ENCODE results near the gene LRP1B. TPM values are rescaled to one million over a fixed set of nuclear protein-coding genes. Genes with fewer than 3 reads are reported as not detected.

The LRP1B gene
- total RNA-seq, 4 donors from 2014 or later, result 1.2 to 3.3 (median 2.6) TPM

DNA sequence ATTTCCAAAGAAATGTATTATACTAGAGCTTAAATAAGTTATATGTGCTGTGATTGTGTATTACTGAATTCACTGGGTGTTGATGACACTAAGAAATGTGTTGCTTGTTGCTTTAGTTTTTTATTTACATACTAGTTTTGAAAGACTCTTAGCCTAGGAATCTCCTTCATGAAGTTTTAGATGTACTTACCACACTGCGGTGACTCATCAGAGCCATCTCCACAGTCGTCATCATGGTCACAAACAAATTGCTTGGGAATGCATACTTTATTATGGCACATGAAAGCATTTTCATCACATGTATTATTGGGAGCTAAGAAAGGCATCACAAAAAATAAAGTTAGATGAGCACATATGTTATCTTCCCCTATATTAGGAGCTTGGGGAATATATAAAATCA is 1624.2 kb downstream of the LRP1B start:
- no peak overlapping the region for H3K27ac ChIP-seq
- TF ChIP-seq, protein P1, sequence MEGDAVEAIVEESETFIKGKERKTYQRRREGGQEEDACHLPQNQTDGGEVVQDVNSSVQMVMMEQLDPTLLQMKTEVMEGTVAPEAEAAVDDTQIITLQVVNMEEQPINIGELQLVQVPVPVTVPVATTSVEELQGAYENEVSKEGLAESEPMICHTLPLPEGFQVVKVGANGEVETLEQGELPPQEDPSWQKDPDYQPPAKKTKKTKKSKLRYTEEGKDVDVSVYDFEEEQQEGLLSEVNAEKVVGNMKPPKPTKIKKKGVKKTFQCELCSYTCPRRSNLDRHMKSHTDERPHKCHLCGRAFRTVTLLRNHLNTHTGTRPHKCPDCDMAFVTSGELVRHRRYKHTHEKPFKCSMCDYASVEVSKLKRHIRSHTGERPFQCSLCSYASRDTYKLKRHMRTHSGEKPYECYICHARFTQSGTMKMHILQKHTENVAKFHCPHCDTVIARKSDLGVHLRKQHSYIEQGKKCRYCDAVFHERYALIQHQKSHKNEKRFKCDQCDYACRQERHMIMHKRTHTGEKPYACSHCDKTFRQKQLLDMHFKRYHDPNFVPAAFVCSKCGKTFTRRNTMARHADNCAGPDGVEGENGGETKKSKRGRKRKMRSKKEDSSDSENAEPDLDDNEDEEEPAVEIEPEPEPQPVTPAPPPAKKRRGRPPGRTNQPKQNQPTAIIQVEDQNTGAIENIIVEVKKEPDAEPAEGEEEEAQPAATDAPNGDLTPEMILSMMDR (IDR thresholded peaks at IDR 0.05), result no peak
- no peak for TF ChIP-seq EP300 (IDR thresholded peaks at IDR 0.05)
- no peak for TF ChIP-seq POLR2A (IDR thresholded peaks at IDR 0.05)
- H3K4me1 ChIP-seq, result no peaks in the 10 kb centered on the region
- DNase-seq (ENCODE audit: low spot score in 2 of 2), result no peak
- no peak overlapping the region for H3K4me3 ChIP-seq
- H3K27me3 ChIP-seq, result no peaks in the 10 kb centered on the region
- no peaks in the 10 kb centered on the region for H3K9me3 ChIP-seq
- WGBS, 2 donors, result 86 to 88% methylated on average over 2 of the region's 2 CpGs
- H3K36me3 ChIP-seq, result no peaks in the 10 kb centered on the region

DNA sequence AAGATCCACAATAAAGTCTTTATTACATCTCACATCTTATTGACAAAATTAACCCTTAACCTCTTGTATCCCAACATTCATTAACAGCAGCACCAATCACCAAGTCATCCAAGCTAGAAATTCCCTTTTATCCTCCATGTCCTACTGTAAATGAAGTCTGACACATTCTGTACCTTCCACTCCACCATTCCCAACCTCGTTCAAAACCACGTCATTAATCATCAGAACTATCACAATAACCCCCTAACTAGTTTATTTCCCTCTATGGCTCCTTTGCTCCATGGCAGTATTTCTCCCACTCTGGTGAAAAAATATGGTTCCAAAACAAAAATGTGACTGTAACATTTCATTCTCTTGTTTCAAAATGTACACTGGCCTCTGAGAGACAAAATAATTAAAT is 1626.2 kb downstream of the LRP1B start:
- no peak overlapping the region for H3K27ac ChIP-seq
- H3K4me3 ChIP-seq, result no peak overlapping the region
- WGBS, 2 donors, result 76% methylated on average over 2 of the region's 2 CpGs
- H3K36me3 ChIP-seq, result no peaks in the 10 kb centered on the region
- no peaks in the 10 kb centered on the region for H3K9me3 ChIP-seq
- no peaks in the 10 kb centered on the region for H3K4me1 ChIP-seq
- H3K27me3 ChIP-seq, result no peaks in the 10 kb centered on the region
- DNase-seq (ENCODE audit: low spot score in 2 of 2), result no peak
- TF ChIP-seq, protein P1 (IDR thresholded peaks at IDR 0.05), result no peak
- TF ChIP-seq EP300 (IDR thresholded peaks at IDR 0.05) (no peak), POLR2A (IDR thresholded peaks at IDR 0.05) (no peak)

DNA sequence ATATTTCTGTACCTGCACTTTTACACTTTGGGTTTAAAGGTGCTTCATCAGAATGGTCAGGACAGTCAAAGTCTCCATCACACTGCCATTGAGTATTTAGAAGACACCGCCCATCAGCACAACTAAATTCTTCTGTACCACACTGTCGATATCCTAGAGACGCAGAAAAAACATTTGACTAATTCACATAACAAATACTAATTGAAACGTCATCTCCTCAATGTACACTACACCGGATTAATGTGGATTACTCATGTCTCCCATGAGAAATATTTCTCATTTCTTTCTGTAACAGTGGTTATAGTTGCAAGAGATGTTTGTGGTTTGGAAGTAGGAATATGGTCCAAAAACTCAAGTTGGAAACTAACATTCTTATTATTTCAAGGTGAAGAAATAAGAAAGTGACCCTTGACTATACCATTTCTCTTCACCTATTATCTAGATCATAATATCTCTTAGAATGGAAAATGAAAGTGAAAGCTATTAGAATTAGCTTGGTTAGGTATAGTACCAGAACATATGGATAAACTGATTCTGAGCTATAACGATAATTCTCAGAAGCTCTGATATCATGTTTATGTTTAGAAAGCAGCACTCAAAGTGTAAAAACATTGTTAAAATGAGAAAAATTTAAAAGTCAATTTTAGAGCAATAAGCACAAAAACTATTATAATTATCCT is 1627.7 kb downstream of the LRP1B start:
- Histone ChIP-seq H3K4me1 (no peaks in the 10 kb centered on the region), H3K9me3 (no peaks in the 10 kb centered on the region), H3K27ac (no peak overlapping the region), H3K4me3 (no peak overlapping the region), H3K36me3 (no peaks in the 10 kb centered on the region), H3K27me3 (no peaks in the 10 kb centered on the region)
- TF ChIP-seq EP300 (IDR thresholded peaks at IDR 0.05) (no peak), POLR2A (IDR thresholded peaks at IDR 0.05) (no peak)
- TF ChIP-seq, protein P1 (IDR thresholded peaks at IDR 0.05), result no peak
- 65 to 70% methylated on average over 6 of the region's 6 CpGs for WGBS, 2 donors
- DNase-seq (ENCODE audit: low spot score in 2 of 2), result no peak

DNA sequence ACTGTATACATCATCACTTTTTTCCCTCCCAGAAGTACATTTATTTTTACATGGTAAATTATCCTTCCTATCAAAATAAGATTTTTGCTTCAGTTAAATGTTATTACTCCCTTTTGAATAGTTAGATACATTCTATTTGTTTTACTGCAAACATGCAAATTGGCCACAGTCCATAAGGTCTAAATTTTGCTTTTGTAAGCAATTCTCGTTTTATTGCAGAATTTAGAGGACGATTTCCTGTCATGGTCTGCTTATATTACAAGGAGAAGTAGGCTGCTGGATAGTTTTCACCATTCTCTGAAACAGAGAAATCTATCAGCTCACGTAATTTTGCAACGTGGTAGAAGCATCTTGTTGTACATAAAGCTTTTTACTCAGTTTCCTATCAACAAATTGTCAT is 1632.5 kb downstream of the LRP1B start:
- Histone ChIP-seq H3K27me3 (no peaks in the 10 kb centered on the region), H3K36me3 (no peaks in the 10 kb centered on the region), H3K9me3 (no peaks in the 10 kb centered on the region), H3K4me3 (no peak overlapping the region), H3K4me1 (no peaks in the 10 kb centered on the region), H3K27ac (no peak overlapping the region)
- DNase-seq (ENCODE audit: low spot score in 2 of 2), result no peak
- WGBS, 2 donors, result 32 to 50% methylated on average over 4 of the region's 4 CpGs
- TF ChIP-seq, protein P1 (IDR thresholded peaks at IDR 0.05), result no peak
- TF ChIP-seq POLR2A (IDR thresholded peaks at IDR 0.05) (no peak), EP300 (IDR thresholded peaks at IDR 0.05) (no peak)

DNA sequence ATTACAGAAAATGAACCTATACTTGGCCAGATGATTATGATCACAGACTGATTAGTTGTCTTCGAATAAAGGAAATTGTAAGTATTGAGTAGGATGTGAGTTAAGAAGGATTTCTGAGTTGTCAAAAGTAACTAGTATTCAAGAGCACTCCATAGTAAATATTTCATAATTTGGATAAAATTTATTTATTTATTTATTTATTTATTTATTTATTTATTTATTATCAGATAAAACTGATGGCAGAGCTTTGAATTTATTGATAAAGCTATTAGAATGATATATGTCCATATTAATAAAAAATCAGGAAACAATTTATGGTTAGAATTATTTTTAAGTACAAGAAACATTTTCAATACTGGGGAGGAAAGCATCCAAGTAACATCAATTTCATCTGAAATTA is 1634.1 kb downstream of the LRP1B start:
- H3K4me3 ChIP-seq, result no peak overlapping the region
- no peaks in the 10 kb centered on the region for H3K36me3 ChIP-seq
- no peak overlapping the region for H3K27ac ChIP-seq
- no peaks in the 10 kb centered on the region for H3K4me1 ChIP-seq
- TF ChIP-seq POLR2A (IDR thresholded peaks at IDR 0.05), result no peak
- TF ChIP-seq, protein P1 (IDR thresholded peaks at IDR 0.05), result no peak
- no peak for TF ChIP-seq EP300 (IDR thresholded peaks at IDR 0.05)
- 97% methylated on average over 1 of the region's 1 CpG for WGBS, 2 donors
- no peaks in the 10 kb centered on the region for H3K27me3 ChIP-seq
- no peaks in the 10 kb centered on the region for H3K9me3 ChIP-seq
- no peak for DNase-seq (ENCODE audit: low spot score in 2 of 2)

Measured in tibial nerve (tissue), 4 donors.